HG03064 (cell line): ENCODE measurements around the gene MICALL1.
"Not testable (repeated sequence)": the region's sequence is repeated elsewhere in the genome, so short reads cannot be mapped to it uniquely, and the experiment has no call there.

Experiments used
- ATAC-seq: cut with Tn5 transposase; IDR thresholded peaks from one replicate; pipeline ENCODE4 v1.9.1; 2021; ENCODE audit warnings: low read depth; ENCODE audit not compliant: unreplicated experiment

Gene MICALL1

DNA sequence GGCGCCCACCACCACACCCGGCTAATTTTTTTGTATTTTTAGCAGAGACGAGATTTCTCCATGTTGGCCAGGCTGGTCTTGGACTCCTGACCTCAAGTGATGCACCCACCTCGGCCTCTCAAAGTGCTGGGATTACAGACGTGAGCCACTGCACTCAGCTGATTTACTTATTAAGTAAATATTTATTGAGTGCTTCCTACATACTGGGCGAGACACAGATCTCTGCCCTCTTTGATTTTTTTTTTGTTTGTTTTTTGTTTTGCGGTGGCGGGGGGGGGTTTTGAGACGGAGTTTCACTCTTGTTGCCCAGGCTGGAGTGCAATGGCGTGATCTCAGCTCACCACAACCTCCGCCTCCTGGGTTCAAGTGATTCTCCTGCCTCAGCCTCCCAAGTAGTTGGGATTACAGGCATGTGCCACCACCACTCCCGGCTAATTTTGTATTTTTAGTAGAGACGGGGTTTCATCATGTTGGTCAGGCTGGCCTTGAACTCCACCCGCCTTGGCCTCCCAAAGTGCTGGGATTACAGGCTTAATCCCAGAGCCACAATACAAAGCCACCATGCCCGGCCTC, 49.8 kb downstream of the MICALL1 start:
- not testable (repeated sequence) for ATAC-seq

DNA sequence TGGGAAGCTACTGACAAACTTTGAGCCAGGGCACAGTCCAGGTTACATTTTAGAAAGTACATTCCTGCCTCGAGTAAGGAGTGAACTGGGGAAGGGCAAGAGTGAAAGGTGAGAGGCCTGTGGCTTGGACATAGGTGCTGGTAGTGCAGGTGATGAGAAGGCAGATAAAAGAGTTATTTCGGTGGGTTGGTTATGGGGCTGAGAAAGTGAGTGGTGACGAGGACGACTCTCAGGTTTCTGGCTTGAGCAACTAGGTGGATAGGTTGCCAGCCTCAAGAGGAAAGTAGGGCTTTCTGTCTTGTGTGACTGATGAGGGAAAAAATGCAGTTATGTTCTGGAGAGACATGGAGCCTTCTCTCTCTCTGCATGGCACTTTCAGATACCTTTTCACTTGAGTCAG, 51.1 kb downstream of the MICALL1 start:
- ATAC-seq: no peak

DNA sequence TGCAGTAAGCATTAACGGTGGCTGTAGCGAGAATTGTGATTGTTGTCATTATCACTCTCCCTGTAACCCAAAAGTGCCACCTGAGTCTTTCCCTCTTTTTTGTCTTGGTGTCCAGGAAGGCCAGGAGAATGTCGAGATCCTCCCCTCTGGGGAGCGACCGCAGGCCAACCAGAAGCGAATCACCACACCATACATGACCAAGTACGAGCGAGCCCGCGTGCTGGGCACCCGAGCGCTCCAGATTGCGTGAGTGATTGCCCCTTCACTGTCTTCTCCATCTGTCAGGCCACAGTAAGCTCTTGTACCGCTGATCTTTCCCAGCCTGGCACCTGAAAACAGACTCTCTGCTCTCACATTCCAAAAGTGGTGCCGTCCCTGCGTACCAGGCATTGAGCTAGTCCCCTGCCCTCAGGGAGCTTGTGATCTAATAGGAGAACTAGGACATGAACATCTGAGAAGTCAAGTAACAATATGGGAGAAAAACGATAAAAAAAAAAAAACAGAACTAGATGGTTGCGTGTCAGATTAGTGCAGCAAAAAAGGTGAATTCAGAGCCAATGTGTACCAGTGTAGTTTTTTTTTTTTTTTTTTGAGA, 53.2 kb downstream of the MICALL1 start:
- ATAC-seq: no peak

DNA sequence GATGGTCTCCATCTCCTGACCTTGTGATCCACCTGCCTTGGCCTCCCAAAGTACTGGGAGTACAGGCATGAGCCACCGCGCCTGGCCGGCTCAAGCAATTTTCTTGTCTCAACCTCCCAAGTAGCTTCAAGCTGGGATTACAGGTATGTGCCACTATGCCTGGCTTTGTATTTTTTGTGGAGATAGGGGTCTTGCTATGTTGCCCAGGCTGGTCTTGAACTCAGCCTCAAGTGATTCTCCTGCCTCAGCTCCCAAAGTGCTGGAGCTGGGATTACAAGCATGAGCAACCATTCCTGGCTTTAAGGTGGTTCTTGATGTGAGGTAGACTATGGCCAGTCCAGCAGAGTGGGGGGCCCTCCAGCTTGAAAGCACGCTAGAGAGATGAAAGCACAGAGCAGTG, 55.0 kb downstream of the MICALL1 start:
- no peak for ATAC-seq

DNA sequence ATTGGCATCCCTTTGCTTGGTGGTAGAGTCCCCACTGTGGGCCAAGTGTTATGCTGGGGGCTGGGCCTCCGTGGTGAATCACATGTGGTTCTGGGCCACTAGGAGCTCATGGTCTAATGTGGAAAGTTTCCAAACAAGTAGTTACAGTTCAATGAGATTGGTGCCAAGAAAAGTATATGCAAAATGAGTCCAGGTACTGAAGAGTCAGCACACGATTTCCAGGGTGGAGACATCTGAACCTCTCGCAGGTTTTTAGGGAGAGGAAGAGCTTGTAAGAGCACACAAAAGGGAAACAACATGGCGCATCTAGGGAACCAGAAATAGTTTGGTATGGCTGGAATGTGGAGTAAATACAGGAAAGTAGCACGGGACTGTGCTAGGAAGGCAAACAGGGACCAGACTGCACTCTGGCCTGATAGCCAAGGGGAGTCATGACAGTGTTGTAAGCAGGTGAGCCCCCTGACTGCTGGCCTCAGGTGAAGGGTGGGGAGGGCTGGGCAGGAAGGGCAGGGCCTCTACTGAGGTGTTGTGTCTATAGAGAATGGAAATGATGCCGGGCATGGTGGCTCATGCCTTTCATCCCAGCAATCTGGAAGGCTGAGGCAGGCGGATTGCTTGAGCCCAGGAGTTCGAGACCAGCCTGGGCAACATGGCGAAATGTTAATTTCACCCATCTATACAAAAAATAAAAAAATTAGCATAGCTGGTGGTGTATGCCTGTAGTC, 60.0 kb downstream of the MICALL1 start:
- no peak for ATAC-seq

DNA sequence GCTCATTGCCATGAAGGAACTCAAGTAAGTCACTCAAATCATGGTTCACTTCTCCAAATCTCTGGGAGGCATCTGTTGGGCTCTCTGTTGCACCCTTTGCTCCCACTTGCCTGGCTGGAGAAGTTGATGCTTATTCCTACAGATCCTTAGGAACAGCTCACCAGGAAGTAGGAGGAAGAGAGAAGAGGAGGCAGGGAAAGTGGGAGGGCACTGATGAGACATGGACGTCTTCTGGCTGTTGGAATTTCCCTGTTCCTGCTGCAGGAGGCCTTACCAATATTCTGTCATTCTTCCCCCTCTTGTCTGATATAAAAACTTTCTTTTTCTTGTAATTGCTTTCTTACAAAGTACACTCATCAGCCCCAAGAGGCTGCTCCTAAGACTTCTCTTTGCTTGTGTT, 61.0 kb downstream of the MICALL1 start:
- no peak for ATAC-seq

DNA sequence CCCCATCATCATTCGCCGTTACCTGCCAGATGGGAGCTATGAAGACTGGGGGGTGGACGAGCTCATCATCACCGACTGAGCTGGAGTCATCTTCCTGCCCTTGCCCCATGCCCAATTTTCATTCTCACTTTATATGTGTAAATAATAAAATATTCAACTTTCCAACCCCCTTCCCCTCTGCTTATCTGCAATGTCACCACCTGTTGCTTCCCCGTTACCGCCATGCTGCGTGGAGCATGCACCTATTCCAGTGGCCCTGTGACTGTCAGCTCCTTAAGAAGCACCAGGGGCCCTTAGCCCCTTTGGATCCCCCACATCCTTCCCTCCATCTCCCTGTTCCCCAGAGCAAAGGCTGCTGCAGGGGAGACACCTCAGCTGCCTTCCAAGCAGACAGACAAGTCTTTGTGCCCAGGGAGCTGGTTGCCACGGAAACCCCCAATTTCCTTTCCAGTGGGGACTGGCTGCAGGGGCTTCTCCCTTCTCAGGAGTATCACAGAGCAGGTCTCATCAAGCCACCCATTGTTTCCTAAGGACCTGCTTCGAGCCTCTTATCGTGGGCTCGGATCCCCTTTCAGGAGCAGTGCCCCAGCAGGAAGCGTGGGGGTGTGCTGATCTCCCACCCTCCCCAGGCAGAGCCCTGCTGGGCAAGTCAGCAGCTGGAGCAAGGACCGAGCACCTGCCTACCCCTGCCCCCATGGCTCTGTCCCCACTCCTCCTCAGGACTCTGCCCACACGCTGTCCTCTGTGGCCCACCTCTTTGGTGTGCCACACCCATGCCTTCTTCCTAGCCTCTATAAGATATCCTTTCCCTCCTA, 61.7 kb downstream of the MICALL1 start:
- no peak for ATAC-seq

DNA sequence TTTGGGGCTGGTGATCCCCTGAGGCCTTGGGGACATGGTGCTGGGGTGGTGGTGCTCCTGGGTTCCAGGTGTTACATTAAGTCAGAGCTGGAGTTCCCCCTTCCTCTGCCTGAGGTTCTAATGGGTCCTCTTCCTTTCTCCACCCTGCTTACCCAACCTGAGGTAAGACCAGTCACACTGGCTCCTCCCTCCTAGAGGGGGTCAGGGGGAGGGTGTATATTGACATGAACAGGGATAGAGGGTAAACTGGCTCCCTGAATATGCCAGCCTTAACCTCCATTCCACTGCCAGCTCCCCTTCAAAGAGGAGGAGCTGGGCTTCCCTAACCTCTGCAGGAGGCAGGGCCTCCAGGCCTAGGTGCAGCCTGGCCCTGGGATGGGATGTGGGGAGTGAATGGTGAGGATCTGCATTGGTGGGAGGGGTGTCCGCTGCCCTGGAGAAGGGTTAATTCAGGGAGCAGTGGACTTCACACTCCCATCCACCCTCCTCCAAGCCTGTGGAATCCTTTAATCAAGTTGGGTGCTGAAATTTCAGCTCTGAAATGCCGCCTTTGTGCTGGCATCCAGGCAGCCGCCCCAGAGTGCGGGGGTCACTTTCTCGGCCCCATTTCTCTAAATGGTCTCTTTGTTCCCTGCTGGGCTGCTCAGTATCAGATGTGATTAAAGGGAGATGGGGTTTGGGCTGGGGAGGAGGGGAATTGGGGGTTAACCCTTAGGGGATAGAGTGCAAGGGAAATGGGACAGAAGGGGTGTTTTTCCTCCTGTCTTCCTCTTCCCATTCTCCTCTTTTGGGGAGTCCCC, 62.6 kb downstream of the MICALL1 start:
- no peak for ATAC-seq

DNA sequence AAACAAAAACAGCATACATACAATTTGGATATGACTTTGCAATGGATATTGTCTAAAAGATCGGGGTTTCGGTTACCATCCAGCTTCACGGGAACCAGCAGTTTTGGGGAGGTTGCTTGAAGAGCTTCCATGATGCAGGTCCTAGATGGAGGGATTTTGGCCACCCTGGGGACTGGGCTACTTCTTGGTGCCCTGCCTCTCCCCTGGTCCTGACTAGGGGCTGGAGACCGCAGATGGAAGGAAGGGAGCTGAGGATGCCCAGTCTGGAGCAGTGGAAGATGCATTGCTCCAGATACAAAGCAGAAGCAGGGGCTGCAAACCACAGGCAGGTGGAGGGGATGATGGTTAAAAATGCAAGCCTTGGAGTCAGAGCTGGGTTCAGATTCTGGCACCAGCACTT, 64.8 kb downstream of the MICALL1 start:
- no peak for ATAC-seq

DNA sequence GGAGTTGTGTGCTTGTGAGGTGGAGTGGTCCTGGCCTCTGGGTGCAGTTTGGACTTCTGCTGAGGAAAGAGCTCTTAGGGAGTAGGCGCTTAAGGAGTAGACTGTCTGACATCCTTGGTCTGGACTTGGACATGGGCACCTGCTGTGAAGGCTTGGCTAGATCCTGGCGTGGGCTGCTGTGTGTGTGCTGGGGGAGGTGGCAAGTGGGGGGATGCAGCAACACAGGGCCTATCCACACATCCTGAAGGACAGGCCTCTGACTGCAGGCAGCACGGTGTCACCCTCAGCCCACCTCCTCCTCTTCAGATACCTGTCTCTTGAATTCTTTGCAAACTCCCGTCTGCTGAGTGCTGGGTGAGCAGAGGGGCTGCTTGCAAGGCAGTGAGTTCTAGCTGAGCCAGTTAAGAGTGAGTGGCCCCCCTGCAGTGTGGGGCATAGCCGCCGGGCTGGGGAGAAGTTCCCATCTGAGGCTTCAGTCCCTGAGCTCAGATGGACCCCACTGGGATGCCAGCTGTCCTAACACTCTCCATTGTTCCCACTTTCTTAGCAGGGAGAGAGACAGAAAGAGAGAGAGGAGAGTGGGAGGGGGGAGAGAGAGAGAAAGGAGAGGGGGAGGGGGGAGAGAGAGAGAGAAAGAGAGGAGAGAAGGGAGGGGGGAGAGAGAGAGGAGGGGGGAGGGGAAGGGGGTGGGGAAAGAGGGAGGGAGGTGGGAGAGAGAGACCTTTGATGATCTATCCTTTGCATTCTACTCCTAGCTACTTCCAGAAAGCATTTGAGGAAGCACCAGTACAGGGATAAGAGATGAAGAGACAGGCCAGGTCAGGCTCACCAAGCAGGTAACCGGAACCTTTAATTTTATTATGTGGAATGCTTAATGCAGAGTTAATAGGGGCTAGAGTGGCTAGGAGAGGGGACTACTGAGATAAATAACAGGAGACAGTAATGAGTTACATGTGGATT, 65.7 kb downstream of the MICALL1 start:
- no peak for ATAC-seq

DNA sequence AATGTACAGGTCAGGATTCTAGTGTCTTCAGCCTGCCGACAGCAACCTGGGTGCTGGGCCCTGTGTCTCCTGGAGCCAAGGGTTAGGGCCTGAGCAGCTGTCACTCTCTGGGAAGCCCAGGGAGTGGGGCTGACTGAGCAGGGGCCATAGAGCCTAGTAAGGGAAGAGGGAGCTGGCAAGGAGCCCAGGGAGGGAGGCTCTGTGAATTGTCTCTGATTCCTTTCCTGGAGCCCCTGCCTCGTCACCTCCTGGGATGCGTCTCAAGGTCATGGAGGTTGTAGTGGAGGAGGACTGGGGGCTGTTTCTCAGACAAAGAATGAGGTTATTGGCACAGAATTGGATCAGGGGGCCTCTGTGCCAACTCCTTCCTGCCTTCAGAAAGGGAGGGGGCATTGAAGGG, 66.4 kb downstream of the MICALL1 start:
- no peak for ATAC-seq

DNA sequence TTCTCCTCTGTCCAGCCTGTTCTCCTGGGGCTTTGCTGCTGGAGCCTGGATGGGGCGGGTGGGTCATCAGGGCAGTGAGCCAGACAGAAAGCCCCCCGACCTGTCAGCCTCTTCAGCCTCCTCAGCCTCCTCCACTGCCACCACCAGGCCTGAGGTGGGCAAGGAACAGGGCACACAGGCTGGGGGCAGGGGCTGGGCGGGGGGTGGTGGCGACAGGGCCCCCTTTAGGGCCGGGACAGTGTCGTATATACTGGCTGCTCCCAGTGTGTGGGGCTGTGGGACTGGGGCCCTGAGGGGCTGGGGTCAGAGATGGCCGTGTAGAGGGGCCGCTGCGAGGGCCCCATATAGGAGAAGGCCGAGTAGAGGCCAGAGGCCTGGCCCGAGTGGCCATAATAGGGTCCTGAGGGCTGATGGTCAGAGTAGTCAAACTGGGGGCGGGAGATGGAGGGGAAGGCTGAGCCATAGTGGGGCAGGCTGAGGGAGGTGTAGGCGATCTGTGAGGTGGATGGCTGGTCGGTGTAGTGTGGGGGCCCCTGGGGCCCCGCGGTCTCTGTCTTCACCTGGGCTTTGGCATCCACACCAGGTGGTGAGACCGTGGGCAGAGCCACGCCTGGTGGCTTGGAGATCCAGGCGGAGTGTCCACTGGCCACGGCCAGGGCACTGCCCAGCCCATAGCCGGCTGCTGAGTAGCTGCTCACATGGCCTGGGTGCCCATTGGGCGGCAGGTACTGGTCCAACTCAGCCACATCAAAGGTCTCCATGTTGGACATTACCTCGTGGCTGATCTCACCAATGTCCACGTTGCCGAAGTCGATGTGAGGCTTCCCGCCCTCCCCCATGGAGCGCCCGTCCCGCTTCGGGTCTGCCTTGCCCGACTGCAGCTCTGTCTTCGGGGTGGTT, 67.4 kb downstream of the MICALL1 start:
- no peak for ATAC-seq

DNA sequence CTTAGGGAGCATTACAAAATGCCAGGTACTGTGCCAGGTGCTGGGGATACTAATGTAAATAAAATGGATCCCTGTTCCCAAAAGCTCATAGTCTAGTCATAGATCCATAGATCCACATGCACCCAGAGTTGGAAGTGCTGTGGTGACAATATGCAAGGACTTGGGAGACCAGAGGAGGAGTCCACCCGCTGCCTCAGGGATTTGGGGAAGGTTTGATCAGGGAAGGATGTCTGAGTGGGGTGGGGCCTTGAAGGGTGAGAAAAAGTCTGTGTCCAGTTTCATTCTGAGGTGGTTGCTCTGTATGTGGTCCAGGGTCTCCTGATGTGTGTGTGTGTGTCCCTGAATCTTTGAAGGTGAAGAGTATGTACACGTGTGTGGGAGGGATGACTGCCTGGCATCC, 69.1 kb downstream of the MICALL1 start:
- ATAC-seq: no peak

DNA sequence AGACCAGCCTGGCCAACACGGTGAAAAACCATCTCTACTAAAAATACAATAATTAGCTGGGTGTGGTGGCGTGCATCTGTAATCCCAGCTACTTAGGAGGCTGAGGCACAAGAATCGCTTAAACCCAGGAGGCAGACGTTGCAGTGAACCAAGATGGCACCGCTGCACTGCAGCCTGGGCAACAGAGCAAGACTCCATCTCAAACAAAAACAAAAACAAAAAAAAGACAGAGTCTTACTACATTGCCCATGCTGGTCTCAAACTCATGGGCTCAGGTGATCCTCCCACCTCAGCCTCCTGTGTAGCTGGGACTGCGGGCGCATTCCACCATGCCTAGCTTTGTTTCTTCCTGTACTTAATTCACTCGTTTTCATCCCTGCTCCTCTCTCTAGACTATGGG, 69.9 kb downstream of the MICALL1 start:
- ATAC-seq: not testable (repeated sequence)

DNA sequence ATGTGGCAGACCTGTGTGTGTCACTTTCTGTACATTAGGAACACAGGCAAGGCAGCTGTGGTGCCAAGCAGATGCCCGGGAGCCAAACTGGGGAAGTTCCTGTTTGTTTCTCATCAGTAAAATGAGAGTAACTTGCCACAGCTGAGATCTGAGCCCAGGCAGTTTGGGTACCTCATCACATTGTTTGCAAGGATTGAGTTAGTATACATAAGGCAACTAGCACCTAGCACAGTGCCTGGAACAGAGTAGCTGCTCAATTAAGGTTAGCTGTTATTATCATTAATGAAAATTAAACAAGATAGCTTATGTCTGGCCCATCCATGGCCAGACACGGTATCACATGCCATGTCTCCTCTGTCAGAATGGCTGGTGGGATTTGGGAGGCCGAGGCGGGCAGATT, 70.5 kb downstream of the MICALL1 start:
- ATAC-seq: no peak

DNA sequence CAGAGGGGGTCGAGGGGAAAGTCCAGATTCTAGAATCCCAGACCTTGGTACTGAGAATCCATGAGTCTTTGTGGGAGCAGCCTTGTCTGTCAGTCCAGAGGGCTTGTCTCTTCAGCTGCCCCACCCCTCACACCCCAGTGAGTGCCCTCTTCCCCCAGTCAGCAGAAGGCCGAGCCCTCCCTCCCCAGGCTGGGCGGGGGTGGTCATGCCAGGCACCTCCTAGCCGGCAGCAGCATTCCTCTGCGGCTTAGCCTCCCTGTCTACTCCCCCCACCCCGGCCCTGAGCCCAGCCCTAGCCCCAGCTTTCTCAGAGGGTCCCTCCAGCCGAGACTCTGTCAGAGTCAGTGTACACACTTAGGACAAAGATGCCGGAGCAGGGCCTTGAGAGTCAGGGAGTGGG, 73.7 kb downstream of the MICALL1 start:
- no peak for ATAC-seq

DNA sequence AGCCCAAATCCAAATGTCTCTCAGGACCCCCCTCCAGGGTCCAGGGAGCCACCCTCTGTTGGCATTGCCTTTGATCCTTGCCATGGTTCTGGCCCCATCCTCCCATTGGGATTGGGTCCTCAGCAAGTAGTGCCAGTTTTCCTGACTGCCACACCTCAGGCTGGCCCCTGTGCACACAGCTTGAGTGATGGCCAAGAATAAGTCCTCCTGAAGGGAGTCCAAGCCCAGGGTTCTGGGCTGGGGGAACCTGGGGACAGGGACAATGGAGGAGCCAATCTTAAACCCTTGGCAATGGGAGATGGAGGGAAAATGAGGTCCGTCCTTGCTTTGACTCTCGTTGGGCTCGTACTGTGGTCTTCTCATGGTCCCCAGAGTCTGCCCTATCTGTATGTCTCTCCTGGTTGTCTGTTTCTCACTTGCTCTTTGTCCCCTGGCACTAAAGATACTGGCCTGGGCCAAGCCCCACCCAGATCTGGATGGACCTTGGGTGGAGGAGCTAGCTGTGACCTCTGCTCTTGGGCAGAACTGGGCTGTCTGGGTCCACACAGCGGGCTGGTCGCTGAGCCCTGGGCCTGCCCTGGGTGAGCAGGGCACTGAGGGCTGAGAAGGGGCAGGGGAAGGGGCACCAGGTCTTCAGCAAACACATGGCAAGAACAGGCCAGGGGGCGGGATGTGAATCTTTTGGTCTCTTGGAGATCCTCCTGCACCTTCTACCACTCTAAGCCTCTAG, 75.3 kb downstream of the MICALL1 start:
- ATAC-seq: no peak
